HG03066 (cell line): Measurements from ENCODE around the gene HLF.
A peak's percentile ranks its signal among the peaks of the same experiment; 100 is the strongest.

Experiments
- ATAC-seq: cut with Tn5 transposase; IDR thresholded peaks from one replicate; pipeline ENCODE4 v1.9.1; 2021; ENCODE audit warnings: low read depth; ENCODE audit not compliant: unreplicated experiment

The HLF gene

GRCh38 chr17:55264645-55265298 lies at the start of gene HLF:
Gene HLF, plus strand, starts transcription at chr17:55264960. Its CDS starts 525 bp downstream, at chr17:55265485.
- ATAC-seq = peak; percentile 92

- ATAC-seq = no peak
Measured at GRCh38 chr17:55215711-55216110, 49.0 kb upstream of the HLF start.

DNA sequence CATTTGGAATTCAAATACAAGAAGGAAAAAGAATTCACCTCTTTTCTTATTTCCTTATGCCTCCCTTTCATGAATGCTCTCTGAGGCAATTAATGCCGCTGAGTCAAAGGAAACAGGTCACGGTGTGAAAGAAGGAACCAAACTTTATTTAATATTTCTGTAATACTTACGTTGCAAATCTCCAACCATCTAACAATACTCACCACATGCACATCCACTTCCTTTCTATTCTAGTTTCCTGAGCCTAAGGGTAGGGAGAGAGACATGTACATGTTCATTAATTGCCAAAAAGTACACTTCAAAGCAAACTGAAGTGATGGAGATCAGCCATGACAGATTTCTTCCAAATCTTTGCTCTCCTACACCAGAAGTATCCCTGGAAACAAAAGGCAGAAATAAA lies 47.9 kb upstream of the HLF start:
- ATAC-seq = no peak

- no peak for ATAC-seq
Measured at GRCh38 chr17:55219459-55219858, 45.3 kb upstream of the HLF start.

GRCh38 chr17:55219934-55220333 lies 44.8 kb upstream of the HLF start:
- ATAC-seq = no peak

- no peak for ATAC-seq
Measured at GRCh38 chr17:55223524-55223923, 41.2 kb upstream of the HLF start.

- ATAC-seq = no peak
Measured at GRCh38 chr17:55224746-55225145, 40.0 kb upstream of the HLF start.

DNA sequence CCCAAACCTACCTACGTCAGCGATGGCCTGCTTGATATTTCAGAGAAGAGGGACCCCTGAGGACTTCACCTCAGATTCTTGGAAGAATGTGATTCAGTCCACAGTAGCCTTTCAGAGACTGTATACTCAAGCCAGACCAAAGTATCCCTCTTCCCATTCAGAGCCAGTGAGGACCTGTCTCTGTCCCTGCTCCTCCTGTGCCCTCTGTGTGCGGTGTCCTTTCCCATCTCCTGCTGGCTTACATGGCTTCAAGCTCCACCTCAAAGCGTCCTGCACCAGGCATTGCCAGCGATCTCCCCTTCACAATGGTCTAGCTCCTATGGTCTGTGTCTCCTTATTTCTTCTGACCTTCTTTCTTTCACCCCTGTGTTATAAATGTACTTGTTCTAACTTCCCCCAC lies 39.5 kb upstream of the HLF start:
- ATAC-seq = no peak

DNA sequence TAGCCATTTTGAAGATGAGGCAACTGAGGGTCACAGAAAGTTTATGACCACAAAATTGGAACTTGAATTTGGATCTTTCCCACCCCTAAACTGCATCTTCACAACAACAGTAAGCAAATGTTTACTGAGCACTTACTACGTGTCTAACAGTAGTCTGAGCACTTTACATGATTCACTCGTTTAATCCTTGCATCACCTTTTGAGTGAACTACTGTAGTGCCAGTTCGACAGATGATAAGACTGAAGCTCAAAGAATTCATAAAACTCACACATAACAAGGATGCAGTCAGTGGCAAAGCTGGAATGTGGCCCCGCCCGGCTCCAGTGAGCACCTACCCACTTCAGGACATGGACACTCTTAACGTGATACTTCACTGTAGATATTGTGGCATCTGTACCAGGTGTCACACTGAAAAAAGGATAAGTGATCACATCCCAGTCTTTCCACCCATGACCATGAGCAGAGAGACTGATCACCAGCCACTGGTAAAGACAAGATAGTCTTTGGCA lies 36.0 kb upstream of the HLF start:
- no peak for ATAC-seq

- ATAC-seq = no peak
Measured at GRCh38 chr17:55229276-55229675, 35.5 kb upstream of the HLF start.

DNA sequence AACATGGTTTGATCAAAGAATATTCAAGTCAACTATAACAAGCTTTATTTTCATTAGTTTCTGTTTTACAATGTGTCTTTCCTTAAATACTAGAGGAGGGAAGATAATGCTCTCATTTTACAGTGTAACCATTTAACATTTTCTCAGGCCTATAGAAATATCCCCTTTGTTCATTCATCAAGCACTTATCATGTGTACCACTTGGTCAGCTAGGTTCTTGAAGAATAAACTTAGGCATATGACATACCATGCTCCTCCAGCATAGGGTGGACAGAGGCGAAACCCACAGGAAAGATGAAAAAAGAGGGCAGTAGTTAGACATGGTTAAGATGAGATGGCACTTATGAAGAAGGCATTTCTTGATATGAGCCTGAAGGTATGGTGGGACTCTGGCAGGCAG lies 34.0 kb upstream of the HLF start:
- no peak for ATAC-seq

DNA sequence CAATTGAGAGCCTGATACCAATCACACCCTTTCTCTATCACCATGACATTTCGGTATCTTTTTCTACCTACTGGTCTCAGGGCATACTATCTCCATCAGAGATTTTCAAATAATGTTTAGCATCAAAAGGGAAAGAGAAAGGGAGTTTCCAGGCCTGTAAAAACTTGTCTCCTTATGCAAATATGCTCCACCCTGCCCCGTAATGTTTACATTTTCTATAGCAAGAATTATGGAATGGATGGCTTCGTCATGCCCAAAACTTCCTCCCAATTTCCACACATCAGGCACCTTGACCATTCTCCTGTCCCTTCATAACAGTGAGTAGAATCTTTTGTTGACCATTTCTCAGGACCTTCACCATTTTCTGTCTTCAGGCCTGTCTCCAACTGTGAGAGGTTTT lies 30.9 kb upstream of the HLF start:
- ATAC-seq = no peak

GRCh38 chr17:55236316-55236715 lies 28.4 kb upstream of the HLF start:
- ATAC-seq = no peak

- ATAC-seq = no peak
Measured at GRCh38 chr17:55237268-55237667, 27.5 kb upstream of the HLF start.

- no peak for ATAC-seq
Measured at GRCh38 chr17:55237841-55238178, 26.9 kb upstream of the HLF start.

- ATAC-seq = peak; percentile 92
Measured at GRCh38 chr17:55238179-55238930, 26.4 kb upstream of the HLF start.

- ATAC-seq = peak; percentile 35
Measured at GRCh38 chr17:55238931-55239297, 25.8 kb upstream of the HLF start.

- ATAC-seq = no peak
Measured at GRCh38 chr17:55241097-55241496, 23.7 kb upstream of the HLF start.

GRCh38 chr17:55242476-55242875 lies 22.3 kb upstream of the HLF start:
- no peak for ATAC-seq

DNA sequence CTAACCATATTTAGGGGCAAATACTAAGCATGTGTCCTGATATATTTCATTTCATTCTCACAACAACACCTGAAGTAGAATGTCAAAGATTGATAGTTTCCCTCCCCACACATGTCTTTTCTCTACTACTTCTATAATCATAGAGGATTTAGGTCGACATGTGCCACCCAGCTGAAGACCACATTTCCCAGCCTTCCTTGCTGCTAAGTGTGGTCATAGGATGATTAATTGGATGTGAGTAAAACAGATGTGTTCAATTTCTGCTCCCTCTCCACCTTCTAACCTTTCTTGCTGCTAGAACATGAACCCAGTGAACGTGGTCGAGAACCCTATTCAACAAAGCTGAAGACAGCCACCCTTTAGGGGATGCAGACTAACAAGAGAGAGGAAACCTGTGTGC lies 18.8 kb upstream of the HLF start:
- ATAC-seq = no peak

DNA sequence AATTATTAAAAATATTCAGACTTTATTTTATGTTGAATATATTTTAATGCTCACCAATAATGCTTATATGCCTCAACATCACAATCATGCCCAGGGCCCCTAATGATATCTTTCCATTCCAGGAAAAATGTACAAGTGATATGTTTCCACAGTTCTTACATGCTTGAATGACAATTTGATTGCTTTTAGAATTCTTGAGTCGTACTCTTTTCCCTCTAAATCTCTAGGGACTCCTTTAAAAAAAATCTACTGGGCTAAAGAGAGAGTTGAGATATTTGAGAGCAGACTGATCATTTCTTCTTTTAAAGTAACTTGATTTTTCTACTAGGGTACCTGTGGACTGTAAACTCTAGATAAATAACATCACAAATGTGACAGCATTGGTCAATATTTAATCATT lies 18.2 kb upstream of the HLF start:
- ATAC-seq = no peak

- ATAC-seq = no peak
Measured at GRCh38 chr17:55248077-55248476, 16.7 kb upstream of the HLF start.
